Iris pigment epithelial cell (primary cell): ENCODE measurements around the gene FUT3.

Experiments used
- DNase-seq: peaks from one replicate; pipeline ENCODE4 v3.0.0-alpha.2; 2011; ENCODE audit warnings: low read depth

Gene FUT3

DNA sequence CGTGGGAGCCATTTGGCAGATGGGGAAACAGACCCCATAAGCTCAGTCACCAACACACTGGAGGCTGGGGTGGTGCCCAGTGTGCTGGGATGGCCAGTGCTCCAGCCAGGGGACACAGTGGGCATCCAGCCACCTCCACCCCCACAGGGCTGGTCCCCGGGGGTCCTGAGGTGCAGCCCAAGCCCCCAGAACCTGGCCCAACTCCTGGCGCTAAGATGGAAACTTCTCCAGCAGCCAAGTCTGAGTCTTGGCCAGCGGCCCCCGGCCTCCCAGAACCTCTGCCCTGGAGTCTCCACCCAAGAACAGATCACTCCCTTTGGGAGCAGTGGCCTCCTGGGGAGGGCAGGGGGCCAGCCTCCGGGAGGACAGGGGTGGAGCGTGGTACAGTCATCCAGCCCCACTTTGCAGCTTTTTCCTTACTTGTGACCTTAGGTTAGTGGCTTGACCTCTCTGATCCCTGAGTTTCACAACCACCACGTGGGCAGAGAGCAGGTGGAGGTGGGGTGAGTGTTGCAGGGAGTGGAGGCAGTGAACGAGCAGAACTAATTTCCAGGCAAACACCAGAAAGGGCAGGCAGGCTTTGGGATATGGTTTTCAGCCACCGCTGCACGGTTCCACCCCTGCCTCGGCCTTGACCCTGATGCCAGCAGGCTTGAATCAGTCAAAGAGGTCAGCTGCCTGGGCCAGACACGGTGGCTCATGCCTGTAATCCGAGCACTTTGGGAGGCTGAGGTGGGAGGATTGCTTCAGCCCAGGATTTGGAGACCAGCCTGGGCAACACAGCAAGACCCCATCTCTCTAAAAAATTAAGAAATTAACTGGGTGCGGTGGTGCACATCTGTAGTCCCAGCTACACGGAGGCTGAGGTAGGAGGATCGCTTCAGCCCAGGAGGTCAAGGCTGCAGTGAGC lies 50.6 kb downstream of the FUT3 start:
- no peak for DNase-seq

GRCh38 chr19:5799247-5800241 lies 51.7 kb downstream of the FUT3 start:
- DNase-seq, result no peak

DNA sequence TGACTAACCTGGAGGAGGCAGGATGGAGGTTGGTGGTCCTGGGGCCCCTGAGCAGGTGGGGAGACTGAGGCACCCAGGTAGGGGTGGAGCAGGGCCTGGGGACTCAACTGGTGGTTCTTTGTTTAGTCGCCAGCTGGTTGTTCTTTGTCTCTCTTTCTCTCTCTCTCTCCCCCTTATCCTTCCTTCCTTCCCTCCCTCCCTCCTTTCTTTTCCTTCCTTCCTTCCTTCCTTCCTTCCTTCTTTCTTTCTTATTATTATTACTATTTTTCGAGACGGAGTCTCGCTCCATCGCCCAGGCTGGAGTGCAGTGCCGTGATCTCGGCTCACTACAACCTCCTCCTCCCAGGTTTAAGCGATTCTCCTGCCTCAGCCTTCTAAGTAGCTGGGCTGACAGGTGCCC lies 53.0 kb downstream of the FUT3 start:
- no peak for DNase-seq

DNA sequence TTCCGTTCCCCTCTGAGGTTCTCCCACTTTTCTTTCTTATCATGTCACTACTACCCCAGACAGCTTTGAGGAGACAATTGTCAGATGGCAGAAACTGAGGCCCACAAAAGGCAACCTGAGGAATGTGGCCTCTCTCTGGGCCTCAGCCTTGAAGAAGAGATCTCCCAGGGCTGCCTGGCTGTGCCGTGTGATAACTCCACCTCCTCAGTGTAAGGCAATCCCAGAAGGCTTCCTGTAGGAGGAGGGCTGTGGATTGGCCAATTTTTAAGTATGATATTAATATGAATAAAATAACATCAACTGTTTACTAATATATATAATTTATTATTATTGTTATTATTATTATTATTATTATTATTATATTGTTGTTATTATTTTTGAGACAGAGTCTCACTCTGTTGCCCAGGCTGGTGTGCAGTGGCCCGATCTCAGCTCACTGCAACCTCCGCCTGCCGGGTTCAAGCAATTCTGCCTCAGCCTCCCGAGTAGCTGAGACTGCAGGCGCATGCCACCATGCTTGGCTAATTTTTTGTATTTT lies 55.8 kb downstream of the FUT3 start:
- no peak for DNase-seq

DNA sequence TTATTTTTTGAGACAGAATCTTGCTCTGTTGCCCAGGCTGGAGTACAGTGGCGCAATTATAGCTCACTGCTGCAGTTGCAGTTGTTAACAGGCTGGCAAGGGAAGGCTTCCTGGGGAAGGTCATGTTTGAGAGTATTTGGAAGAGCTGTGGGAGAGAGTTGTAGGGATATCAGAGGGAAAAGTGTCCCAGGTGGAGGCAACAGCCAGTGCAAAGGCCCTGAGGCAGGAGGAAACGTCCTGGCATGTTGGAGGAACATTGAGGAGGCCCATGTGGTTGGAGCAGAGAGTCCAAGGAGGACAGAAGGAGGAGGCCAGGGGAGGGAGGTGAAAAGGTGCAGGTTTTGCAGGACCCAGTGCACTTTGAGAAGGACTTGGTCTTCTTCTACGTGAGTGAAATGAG lies 58.1 kb downstream of the FUT3 start:
- no peak for DNase-seq
